ENCODE data around the gene CAMKK2.
A peak's percentile ranks its signal among the peaks of the same experiment; 100 is the strongest.
"Not testable (repeated sequence)": the region's sequence is repeated elsewhere in the genome, so short reads cannot be mapped to it uniquely, and the experiment has no call there.

Gene CAMKK2

DNA sequence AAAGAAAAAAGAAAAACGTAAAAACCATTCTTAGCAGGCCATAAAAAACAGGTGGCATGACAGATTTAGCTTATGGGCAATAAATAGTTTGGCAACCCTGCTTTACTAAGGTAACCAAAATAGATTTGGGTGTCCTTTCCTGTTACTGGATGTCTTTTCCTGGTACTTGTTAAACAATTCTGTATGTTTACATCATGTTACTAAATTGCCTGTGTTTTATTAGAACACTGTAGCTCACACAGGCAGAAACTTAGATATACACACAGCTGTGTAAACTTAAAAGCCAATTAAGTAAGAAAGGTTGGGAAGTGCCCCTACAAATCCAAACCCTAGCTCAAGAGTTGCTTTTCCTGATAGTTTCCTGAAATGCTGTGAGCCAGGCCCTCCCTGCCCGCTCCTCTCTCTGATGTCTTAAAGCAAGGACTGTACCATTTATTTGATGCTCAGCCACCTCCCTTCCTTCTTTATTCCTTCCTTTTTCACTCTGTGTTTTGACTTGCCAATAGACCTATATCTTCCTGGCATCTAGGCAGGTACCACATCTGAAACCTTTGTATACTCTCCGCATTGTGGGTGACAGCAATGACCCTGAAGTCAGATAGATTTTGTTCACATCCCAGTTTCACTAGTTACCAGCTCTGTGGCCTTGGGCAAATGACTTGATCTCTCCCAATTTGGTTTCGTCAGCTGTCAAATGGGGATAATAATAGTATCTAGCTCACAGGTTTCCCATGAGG is 3.7 kb upstream of the CAMKK2 start:
- H3K27ac ChIP-seq = no peak overlapping the region
- no peak for DNase-seq (ENCODE audit: low read depth, low spot score)

DNA sequence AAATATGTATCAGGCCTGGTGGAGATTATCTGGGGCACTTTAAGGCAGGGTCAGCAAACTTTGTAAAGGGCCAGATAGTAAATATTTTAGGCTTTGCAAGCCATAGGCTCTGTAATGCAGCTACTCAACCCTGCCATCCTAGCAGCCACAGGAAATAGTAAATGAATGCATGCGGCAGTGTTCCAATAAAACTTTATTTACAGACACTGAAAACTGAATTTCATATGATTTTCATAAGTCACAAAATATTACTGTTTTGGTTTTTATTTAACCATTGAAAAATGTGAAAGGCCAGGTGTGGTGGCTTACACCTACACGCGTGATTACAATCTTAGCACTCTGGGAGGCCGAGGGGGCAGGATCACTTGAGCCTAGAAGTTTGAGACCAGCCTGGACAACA is 3.2 kb upstream of the CAMKK2 start:
- H3K27ac ChIP-seq = no peak overlapping the region
- no peak for DNase-seq (ENCODE audit: low read depth, low spot score)

DNA sequence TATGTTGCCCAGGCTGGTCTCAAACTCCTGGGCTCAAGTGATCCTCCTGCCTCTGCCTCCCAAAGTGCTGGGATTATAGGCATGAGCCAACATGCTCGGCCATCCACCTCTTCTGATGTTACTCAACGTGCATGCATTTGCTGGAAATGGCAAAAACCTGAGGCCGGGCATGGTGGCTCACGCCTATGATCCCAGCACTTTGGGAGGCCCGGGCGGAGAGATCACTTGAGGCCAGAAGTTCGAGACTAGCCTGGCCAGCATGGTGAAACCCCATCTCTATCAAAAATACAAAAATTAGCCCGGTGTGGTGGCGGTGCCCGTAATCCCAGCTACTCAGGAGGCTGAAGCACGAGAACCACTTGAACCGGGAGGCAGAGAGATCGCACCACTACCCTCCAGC is 1.9 kb upstream of the CAMKK2 start:
- not testable (repeated sequence) for H3K27ac ChIP-seq; DNase-seq (ENCODE audit: low read depth, low spot score)

DNA sequence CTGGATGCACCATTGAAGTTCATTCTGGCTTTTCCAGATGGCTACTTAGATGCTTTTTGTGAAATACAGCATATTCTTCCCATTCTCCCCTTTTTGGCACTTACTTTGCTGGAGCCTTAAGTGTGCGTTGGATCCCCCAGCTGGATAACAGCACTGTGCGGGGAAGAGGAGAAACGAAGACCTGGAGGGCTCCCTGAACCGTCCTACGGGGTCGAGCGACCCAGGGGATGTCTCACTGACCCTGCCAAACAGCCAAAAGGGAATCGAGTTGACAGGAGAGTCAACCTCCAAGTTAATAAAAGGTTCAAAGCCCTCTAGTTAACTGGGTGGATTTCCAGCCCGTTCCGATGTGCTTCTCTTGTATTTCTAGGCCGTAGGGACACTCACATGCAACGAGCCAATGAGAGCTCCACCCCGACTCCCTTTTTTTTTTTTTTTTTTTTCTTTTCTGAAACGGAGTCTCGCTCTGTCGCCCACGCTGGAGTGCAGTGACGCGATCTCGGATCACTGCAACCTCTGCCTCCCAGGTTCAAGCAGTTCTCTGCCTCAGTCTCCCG is 1.0 kb upstream of the CAMKK2 start:
- peak overlapping the region; percentile 33 for H3K27ac ChIP-seq
- DNase-seq (ENCODE audit: low read depth, low spot score) = no peak

DNA sequence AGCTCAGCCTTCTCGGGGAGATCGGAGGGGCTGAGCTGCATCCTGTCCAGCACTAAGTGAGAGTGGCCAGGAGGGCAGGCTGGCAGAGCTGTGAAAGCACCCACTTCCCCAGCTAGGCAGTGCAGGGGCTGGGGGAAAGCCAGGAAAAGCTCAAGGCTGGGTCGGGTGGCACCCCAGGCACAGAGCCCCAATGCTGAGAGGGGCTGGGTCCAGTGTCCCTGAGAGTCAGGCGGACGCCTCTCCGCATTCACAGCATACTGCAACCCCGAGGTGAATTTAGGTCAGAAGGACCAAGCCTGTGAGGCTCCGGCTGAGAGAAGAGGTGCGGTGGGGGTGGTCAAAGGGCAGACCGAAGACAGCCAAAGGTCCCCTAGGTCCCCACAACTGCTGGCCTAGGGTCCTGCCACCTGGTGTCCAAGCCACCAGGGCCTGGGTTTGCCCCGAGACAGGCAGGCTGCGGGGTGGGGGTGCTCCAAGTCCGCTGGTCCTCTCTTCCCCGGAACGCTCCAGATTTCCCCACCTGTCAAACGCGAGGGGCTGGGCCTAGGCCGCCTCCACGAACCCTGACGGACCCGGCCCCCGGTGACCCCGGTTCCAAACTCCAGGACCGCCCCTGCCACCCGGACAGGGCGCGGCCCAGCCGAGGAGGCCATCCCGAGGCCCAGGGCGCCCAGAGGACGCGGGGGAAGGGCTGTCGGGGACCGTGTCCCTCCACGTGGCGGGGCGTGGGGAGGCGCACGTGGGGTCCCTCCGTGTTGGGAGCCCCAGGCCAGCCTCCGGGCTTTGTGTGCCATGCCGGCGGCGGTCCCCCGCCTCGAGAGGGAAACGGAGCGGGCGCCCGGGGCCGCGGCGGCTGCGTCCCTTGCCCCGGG is 527 bp downstream of the CAMKK2 start:
- DNase-seq (ENCODE audit: low read depth, low spot score) = no peak
- peak overlapping the region; percentile 33 for H3K27ac ChIP-seq

DNA sequence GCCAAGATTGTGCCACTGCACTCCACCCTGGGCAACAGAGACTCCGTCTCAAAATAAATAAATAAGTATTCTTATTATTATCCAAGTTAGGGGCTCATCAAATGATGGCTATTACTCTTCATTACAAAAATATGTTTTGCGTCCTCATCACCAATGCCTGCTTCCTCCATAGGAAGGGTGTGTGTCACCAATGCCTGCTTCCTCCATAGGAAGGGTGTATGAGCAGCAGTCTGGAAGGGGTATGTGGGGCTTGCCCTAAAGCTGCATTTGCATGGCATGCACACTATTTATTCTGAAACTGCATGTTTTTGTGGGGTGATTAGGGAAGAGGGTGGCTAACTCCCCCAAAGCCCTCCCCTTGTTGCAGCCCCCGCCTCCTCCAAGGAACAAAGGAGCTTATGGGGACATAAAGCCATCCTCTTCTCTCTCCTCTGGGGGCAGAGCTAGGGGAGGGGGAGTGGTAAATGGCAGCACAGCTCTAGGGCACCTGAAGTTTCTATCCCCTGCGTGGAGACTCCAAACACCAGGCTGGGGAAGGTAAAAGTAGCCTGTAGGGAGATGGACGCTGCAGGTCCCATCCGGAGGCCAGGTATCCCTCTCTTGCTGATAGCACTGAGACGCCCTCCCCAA is 1.3 kb downstream of the CAMKK2 start:
- no peak overlapping the region for H3K27ac ChIP-seq
- no peak for DNase-seq (ENCODE audit: low read depth, low spot score)

DNA sequence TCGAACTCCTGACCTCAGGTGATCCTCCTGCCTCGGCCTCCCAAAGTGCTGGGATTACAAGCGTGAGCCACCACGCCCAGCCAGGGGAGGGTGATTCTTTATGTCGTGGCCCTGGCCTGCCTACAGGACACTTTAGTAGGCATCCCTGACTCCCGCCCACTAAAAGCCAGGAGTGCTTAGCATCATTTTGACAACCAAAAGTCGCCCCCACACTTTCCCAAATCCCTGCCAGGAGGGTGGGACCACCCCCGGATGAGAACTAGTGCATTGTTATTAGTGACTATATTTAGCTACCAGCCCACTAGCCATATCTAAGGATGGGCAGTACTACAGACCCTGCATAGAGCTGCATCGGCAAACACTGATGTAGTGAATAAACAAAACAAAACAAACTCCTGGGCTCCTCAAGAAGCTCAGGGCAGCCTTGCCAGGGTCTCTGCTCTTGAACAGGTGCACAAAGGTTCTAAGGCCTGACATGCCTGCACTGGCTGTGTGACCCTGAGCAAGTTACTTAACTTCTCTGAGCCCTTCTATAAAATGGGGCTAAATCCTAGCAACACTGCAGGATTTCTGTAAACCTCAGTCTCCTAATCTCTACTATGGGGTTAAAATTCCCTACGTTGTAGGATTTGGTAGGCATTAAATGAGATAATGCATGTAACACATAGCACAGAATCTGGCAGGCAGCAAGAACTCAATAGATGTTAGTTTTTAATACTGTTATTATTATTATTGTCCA is 2.2 kb downstream of the CAMKK2 start:
- H3K27ac ChIP-seq = no peak overlapping the region
- DNase-seq (ENCODE audit: low read depth, low spot score) = no peak

DNA sequence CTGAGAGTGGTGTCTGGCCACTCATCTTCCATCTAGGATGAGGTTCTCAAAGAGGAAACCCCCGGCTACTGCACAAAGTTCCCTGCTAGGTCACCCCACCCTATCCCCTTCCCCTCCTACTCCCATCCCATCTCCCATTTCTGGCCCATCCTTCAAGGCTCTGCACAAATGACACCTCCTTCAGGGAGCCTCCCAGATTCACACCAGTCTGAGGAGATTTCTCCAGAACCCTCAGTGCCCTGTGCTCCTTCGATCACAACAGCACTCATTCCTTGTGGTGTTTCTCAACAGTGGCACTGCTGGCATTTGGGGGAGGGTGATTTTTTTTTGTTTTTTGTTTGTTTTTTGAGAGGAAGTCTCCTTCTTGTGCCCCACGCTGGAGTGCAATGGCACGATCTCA is 2.9 kb downstream of the CAMKK2 start:
- DNase-seq (ENCODE audit: low read depth, low spot score) = no peak
- H3K27ac ChIP-seq = no peak overlapping the region

DNA sequence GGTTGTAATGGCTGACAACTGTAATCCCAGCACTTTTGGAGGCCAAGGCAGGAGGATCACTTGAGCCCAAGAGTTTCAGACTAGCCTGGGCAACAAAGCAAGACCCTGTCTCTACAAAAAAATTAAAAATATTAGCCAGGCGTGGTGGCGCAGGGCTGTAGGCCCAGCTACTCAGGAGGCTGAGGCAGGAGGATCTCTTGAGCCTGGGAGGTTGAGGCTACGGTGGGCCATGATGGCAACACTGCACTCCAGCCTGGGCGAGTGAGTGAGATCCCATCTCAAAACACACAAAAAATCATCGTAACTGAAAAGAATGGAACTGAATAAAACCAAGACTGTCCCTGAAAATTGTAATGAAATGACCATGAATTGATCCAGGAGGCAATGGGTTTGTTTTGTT is 6.1 kb downstream of the CAMKK2 start:
- H3K27ac ChIP-seq = no peak overlapping the region
- no peak for DNase-seq (ENCODE audit: low read depth, low spot score)

DNA sequence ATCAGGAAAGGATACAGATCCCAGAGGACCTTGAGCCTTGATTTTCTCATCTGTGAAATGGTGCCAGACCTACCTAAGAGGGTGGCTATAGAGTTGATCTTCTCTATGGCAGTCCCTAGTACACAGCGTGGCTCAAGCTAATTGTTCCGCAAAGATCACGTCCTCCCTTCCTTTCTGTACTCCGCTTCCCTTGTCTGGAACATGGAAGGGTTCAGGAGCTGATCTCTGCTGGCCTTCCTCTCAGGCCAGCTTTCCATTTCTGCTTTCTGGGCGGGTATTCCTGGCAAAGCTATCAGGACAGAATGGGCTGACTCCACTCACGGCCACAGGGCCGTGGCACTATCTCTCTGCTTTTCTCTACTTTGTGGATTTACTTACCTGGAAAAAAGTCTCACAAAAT is 6.5 kb downstream of the CAMKK2 start:
- no peak for DNase-seq (ENCODE audit: low read depth, low spot score)
- H3K27ac ChIP-seq = no peak overlapping the region

DNA sequence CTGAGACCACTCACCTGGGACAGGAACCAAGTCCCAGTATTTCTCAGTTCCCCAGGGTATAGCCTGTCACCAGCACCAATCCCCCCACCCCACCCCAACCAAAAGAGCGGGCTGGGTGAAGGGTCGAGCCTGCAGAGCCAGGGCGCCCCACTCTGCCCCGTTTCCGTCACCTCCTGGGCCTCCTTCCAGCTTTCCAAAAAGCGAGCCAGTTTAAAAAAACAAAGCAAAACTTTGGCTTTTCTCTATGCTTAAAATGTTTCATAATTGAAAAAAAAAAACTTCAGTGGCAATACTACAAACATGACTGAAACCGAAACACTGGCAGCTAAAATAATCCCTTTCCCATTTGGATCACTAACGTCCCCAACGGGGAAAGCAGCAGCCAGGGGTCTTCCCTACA is 7.5 kb downstream of the CAMKK2 start:
- H3K27ac ChIP-seq = no peak overlapping the region
- DNase-seq (ENCODE audit: low read depth, low spot score) = no peak

DNA sequence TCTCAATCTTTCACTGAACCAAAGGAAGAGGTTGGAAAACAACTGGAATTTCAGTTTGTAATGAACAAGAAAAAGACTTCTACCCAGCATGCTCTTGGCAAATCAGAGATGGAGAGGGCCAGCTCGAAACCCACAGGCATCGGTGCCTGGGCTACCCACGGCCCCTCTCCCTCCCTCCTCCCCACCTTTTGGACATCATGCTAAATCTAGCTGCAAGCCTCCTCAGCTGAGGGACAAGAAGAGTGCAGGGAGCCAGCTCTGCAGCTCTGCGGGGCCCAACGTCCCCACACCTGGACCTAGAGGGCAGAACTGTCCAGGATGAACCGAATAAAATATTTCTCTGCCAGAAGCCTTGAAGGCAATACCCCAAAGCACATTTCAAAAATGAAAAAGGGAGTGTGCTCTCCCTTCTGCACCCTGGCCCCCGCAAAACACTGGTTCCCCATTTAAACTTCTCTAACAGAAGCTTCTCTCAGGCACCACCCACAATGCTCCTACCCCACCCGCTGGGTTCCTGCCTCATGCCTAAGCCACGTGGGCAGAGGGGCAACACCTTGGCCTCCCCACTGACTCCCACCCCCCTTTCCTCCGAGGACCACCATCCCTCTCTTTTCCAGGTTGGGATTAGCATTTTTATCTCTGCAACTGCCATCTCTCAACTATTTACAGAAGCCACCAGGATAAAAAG is 8.2 kb downstream of the CAMKK2 start:
- DNase-seq (ENCODE audit: low read depth, low spot score) = no peak
- no peak overlapping the region for H3K27ac ChIP-seq

DNA sequence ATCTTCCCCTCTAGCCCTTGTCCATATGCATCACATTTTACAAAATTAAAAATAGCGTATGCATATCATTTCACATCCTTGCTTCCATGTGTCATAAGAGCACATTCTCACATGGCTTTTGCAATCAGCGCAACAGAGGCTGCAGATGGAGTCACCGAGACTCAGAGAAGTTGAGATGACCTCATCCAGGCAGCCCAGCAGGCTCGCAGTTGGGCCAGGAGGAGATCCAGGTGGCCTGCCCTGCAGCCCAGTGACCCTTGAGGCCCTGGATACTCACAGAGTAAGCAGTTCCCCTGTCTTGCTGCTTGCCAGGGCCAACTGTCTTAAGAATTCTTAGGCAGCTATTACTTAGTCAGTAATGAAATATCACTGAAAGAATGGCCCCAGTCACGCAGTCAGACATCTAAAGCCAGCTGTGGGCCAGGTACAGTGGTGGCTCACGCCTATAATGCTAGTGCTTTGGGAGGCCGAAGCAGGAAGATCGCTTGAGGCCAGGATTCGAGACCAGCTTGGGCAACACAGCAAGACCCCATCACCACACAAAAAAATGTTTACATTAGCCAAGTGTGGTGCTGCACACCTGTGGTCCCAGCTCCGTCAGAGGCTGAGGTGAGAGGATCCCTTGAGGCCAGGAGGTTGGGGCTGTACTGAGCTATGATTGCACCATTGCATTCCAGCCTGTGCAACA is 9.1 kb downstream of the CAMKK2 start:
- no peak overlapping the region for H3K27ac ChIP-seq
- no peak for DNase-seq (ENCODE audit: low read depth, low spot score)

DNA sequence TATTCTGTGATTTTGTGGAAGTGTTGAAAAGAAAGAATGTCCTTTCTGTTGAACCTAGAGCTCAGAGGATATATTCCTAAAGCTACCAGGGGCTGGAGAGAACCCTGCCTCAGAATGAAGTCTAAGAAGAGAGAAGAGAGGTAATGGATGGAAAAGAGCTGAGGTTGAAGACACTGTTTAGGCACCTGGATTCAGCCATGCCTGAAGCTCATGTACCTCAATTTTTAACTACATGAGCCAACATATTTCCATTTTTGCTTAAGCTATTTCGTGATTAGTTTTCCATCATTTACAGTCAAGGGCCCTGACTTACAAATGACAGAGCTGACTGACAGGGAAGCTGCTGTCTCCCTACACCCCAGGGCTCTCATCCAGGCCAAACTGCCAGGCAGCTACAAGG is 10.7 kb downstream of the CAMKK2 start:
- H3K27ac ChIP-seq = no peak overlapping the region
- DNase-seq (ENCODE audit: low read depth, low spot score) = no peak

DNA sequence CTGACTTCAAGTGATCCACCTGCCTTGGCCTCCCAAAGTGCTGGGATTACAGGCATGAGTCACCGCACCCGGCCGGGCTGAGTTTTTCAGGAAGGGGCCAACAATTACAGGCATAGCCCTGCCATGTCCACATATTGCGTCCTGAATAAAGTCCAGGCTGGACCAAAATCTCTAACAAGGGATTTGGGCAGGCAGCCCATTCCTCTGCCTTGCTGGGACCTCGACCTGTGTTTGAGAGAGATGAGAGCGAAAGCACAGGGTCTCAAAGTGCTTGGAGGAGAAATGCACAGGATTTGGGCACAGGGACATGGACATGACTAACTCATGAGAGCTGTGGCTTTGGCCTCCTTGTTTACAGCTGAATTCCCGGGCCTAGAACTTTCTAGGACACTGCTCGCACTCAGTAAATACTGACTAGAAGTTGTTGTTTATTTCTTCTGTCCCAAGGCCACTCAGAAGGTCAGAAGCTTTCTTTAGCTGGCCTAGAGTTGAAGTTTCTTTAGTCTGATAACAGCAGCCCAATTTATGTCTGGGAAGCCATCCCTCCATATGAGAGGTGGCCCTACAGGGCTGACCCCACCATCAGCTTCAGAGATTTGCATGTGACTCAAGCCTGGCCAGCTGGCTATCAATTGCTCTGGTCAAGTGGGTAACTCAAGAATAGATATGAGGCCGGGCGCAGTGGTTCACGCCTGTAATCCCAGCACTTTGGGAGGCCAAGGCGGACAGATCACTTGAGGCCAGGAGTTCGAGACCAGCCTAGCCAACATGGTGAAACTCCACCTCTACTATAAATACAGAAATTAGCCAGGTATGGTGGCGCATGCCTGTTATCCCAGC is 11.7 kb downstream of the CAMKK2 start:
- no peak for DNase-seq (ENCODE audit: low read depth, low spot score)
- H3K27ac ChIP-seq = no peak overlapping the region

DNA sequence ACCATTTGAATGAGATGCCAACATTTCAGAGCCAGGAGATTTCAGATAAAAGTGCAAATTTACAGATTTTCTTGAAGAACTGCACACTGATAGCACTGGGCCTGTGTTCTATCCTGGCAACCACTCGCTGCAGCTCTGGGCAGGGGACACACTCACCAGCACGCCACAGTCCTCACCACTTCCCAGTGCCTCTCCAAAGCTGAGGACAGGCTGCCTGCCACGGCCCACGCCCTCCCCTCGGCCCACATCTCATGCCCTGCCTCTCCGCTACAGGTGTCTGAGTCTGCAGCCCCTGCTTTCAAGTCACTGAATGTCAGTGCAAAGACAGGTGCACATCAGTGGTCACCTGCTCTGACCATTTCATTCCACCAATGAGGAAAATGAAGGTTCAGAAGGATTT is 12.7 kb downstream of the CAMKK2 start:
- no peak overlapping the region for H3K27ac ChIP-seq
- DNase-seq (ENCODE audit: low read depth, low spot score) = no peak

DNA sequence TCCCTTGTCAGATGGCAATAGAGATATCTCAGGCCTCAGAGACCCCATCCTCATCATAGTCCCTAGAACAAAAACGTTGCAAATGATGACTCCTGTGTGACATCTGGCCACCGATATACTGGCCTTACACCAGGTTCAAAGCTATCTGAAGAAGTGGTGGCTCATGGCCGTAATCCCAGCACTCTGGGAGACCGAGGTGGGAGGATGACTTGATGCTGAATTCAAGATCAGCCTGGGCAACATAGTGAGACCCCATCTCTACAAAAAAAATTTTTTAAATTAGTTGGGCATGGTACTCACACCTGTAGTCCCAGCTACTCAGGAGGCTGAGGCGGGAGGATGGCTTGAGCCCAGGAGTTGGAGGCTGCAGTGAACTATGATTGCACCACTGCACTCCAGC is 13.1 kb downstream of the CAMKK2 start:
- no peak for DNase-seq (ENCODE audit: low read depth, low spot score)
- H3K27ac ChIP-seq = no peak overlapping the region

DNA sequence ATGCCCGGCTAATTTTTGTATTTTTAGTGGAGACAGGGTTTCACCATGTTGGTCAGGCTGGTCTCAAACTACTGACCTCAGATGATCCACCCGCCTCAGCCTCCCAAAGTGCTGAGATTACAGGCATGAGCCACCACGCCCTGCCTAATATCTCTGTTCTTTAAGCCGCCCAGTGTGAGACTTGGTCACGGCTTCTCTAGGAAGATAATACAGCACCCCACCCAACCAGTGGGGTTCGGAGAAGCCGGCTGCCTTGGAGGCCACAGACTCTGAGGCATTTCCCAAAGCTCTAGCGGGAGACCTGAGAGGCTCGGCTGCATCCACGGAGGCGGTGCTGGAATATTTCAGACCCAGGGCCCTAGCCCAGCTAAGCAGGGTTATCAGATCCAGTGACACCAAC is 13.6 kb downstream of the CAMKK2 start:
- not testable (repeated sequence) for H3K27ac ChIP-seq; DNase-seq (ENCODE audit: low read depth, low spot score)
